OCI-LY7 (cell line): ENCODE data around the gene NBPF9.
"Not testable (repeated sequence)": the region's sequence is repeated elsewhere in the genome, so short reads cannot be mapped to it uniquely, and the experiment has no call there.

ENCODE experiments used
- EZH2phosphoT487 ChIP-seq: fragments of 200-600 bp; sonication (generic); IDR thresholded peaks from 2 replicates; pipeline ENCODE4 v1.6.1; 2018; ENCODE audit warnings: low read depth, borderline replicate concordance, mild to moderate bottlenecking, mixed run types, antibody characterized with exemption, low read length, moderate library complexity, mixed read lengths
- TF ChIP-seq, protein P1 (sequence below): fragments of 200-600 bp; sonication (generic); conservative IDR thresholded peaks from 2 replicates; pipeline ENCODE4 v1.5.1; 2014; ENCODE audit warnings: mild to moderate bottlenecking, antibody characterized with exemption, low read length, moderate library complexity, mixed read lengths

DNA sequence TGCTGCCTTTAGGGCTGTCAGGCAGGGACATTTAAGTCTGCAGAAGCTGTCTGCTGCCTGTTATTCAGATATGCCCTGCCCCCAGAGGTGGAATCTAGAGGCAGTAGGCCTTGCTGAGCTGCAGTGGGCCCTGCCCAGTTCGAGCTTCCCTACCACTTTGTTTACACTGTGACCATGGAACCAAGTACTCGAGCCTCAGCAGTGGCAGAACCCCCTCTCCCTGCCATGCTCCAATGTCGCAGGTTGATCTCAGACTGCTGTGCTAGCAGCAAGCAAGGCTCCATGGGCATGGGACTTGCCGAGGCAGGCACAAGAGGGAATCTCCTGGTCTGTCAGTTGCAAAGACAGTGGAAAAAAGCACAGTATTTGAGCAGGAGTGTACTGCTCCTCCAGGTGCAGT lies 60.3 kb downstream of the NBPF9 start:
- TF ChIP-seq, protein P1, sequence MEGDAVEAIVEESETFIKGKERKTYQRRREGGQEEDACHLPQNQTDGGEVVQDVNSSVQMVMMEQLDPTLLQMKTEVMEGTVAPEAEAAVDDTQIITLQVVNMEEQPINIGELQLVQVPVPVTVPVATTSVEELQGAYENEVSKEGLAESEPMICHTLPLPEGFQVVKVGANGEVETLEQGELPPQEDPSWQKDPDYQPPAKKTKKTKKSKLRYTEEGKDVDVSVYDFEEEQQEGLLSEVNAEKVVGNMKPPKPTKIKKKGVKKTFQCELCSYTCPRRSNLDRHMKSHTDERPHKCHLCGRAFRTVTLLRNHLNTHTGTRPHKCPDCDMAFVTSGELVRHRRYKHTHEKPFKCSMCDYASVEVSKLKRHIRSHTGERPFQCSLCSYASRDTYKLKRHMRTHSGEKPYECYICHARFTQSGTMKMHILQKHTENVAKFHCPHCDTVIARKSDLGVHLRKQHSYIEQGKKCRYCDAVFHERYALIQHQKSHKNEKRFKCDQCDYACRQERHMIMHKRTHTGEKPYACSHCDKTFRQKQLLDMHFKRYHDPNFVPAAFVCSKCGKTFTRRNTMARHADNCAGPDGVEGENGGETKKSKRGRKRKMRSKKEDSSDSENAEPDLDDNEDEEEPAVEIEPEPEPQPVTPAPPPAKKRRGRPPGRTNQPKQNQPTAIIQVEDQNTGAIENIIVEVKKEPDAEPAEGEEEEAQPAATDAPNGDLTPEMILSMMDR = not testable (repeated sequence)
- not testable (repeated sequence) for TF ChIP-seq EZH2phosphoT487
